Lower leg skin (tissue), 3 donors: Measurements from ENCODE around the gene P3H2.

Source experiments
- POLR2A ChIP-seq, 2 donors: fragments of 450-650 bp; IDR thresholded peaks; one replicate each; pipeline ENCODE4 v1.6.1; 2016 to 2017; ENCODE audit warnings: antibody characterized with exemption in 2 of 2, mild to moderate bottlenecking in 1 of 2, moderate library complexity in 1 of 2
- TF ChIP-seq, protein P1 (sequence below), 3 donors: fragments of 450-650 bp; IDR thresholded peaks; one replicate each; pipeline ENCODE4 v1.5.1; 2016; ENCODE audit warnings: antibody characterized with exemption in 3 of 3, mild to moderate bottlenecking in 3 of 3, moderate library complexity in 2 of 3

DNA sequence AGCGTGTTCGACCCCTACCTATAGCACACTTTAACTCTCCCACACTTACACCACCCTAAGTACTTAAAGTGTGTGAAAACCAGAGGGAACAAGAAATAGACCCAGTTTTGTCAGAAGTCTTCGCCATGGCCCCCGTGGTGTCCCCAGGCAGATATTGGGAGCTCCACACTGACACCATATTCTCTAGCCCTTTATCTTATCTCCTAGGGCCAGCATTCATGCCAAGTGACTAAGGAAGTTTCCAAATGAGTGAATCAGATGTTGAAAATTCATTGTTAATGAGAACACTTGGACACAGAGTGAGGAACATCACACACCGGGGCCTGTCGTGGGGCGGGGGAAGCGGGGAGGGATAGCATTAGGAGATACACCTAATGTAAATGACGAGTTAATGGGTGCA, 31.8 kb downstream of the P3H2 start:
- TF ChIP-seq, protein P1, sequence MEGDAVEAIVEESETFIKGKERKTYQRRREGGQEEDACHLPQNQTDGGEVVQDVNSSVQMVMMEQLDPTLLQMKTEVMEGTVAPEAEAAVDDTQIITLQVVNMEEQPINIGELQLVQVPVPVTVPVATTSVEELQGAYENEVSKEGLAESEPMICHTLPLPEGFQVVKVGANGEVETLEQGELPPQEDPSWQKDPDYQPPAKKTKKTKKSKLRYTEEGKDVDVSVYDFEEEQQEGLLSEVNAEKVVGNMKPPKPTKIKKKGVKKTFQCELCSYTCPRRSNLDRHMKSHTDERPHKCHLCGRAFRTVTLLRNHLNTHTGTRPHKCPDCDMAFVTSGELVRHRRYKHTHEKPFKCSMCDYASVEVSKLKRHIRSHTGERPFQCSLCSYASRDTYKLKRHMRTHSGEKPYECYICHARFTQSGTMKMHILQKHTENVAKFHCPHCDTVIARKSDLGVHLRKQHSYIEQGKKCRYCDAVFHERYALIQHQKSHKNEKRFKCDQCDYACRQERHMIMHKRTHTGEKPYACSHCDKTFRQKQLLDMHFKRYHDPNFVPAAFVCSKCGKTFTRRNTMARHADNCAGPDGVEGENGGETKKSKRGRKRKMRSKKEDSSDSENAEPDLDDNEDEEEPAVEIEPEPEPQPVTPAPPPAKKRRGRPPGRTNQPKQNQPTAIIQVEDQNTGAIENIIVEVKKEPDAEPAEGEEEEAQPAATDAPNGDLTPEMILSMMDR (IDR thresholded peaks at IDR 0.05), result no peak
- TF ChIP-seq POLR2A (IDR thresholded peaks at IDR 0.05), result no peak
